Upper lobe of left lung (tissue), 6 donors: ENCODE measurements around the gene SALL2. TPM values are rescaled to one million over a fixed set of nuclear protein-coding genes. Genes with fewer than 3 reads are reported as not detected.

Experiments
- ATAC-seq, 2 donors: fragments of 200-7000 bp; cut with Tn5 transposase; one replicate each; pipeline ENCODE4 v1.9.1; 2022; ENCODE audit warnings: mild to moderate bottlenecking in 2 of 2, moderate library complexity in 2 of 2; ENCODE audit not compliant: low FRiP score in 2 of 2
- DNase-seq, 2 donors: peaks; one replicate each; pipeline ENCODE4 v3.0.0-alpha.2; 2019 to 2020
- H3K27ac ChIP-seq, 4 donors: fragments of 200-600 bp; sonication (generic); one replicate each; pipeline ENCODE4 v1.5.1; 2016 to 2019
- H3K27me3 ChIP-seq, 4 donors: fragments of 200-600 bp; sonication (generic); one replicate each; pipeline ENCODE4 v1.5.1; 2017 to 2019
- H3K36me3 ChIP-seq, 4 donors: fragments of 200-600 bp; sonication (generic); one replicate each; pipeline ENCODE4 v1.5.1; 2016 to 2019
- H3K4me1 ChIP-seq, 4 donors: fragments of 200-600 bp; sonication (generic); one replicate each; pipeline ENCODE4 v1.5.1; 2018 to 2019
- H3K4me3 ChIP-seq, 4 donors: fragments of 200-600 bp; sonication (generic); one replicate each; pipeline ENCODE4 v1.5.1; 2017 to 2019; ENCODE audit warnings: mild to moderate bottlenecking in 2 of 4, moderate library complexity in 1 of 4
- H3K9me3 ChIP-seq, 4 donors: fragments of 200-600 bp; sonication (generic); one replicate each; pipeline ENCODE4 v1.5.1; 2018 to 2019
- EP300 ChIP-seq, 4 donors: sonication (generic); formaldehyde crosslinking; IDR thresholded peaks; one replicate each; pipeline ENCODE4 v1.5.1; 2017; ENCODE audit warnings: antibody characterized with exemption in 4 of 4, control low read depth in 2 of 4
- POLR2A ChIP-seq, 4 donors: fragments of 450-650 bp; IDR thresholded peaks; one replicate each; pipeline ENCODE4 v1.5.1; 2016 to 2017; ENCODE audit warnings: antibody characterized with exemption in 4 of 4, mild to moderate bottlenecking in 2 of 4
- POLR2AphosphoS5 ChIP-seq, 2 donors: sonication (generic); formaldehyde crosslinking; IDR thresholded peaks; one replicate each; pipeline ENCODE4 v1.5.1; 2017; ENCODE audit warnings: antibody characterized with exemption in 2 of 2
- WGBS, 2 donors: methylation state at CpG; one replicate each; pipeline ENCODE4 v1.1.5; 2017 to 2018; 5-methylcytosine and 5-hydroxymethylcytosine counted together
- total RNA-seq, 6 donors: library from RNA; depleted of rRNA in 4 of 6; stranded (reverse); fragments of >200 nt in 4 of 6; gene quantifications; one replicate each; pipeline versions ENCODE4 v1.1.0 to v1.2.1, GENCODE V29; 2016 to 2021
- TF ChIP-seq, protein P1 (sequence below), 6 experiments: fragments of 450-650 bp in 4 of 6; fragments of 200-600 bp in 2 of 6; sonication (generic) in 2 of 6; IDR thresholded peaks; one replicate each; pipeline ENCODE4 v1.5.1; 2016 to 2019; ENCODE audit warnings: antibody characterized with exemption in 6 of 6
- donor health status: DM: no; HTN: no; CAD: no; lungs with moderate emphysema.
- donor health status: DM: no; HTN: yes; CAD: no; lungs with severe emphysema.

SALL2 gene
- total RNA-seq, 6 donors from 2014 or later, result 5.5 to 12.2 (median 8.0) TPM

DNA sequence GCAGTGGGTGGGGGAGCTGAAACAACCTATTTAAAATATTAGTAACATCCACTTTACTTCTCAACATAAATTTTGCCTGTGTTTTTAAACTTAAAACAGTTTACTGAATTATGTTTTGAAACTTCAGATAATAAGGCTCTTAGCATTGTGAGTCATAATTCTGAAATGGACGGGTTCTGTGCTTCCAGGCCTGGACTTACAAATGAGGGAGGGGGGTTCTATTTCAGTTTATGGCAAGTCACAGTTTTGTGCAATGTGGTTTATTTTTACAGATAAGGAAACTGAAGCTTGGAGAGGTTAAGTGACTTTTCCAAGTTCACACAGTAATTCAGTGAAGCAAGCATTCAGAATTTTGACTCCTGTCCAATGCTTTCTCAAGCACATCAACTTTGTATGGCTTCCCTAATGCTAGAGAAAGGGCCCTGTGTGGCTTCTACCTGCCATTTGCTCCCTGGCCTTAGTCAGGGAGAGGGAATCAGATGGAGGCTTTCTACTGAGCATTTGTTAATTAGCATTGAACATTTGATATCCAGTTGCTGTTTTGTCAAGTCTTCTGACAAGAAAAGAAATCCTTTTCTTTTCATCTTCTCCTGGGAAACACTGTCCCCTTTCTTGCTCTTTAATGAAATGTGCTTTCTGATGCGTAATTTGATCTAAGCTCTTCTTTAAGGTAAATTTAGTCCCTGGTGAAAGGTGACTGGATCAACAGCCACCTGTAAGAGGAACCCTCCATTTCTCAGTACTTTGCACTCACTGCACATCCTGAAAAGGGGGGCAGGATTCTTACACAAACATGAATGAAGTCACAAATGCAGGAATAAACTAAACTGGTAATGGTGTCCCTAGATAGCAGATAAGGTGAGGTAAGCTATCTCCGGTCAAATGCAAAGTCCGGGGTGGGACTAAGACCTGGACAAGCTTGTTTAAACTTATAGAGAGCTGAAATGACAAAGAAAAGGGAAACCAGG is 2.5 kb upstream of the SALL2 start:
- DNase-seq (no peak), ATAC-seq (no peak)
- no peak overlapping the region for H3K4me3 ChIP-seq
- WGBS, 2 donors, result 60 to 66% methylated on average over 4 of the region's 4 CpGs
- H3K9me3 ChIP-seq, result no peaks in the 10 kb centered on the region
- no peak for TF ChIP-seq POLR2AphosphoS5 (IDR thresholded peaks at IDR 0.05)
- no peak for TF ChIP-seq POLR2A (IDR thresholded peaks at IDR 0.05)
- TF ChIP-seq EP300 (IDR thresholded peaks at IDR 0.05), result no peak
- TF ChIP-seq, protein P1, sequence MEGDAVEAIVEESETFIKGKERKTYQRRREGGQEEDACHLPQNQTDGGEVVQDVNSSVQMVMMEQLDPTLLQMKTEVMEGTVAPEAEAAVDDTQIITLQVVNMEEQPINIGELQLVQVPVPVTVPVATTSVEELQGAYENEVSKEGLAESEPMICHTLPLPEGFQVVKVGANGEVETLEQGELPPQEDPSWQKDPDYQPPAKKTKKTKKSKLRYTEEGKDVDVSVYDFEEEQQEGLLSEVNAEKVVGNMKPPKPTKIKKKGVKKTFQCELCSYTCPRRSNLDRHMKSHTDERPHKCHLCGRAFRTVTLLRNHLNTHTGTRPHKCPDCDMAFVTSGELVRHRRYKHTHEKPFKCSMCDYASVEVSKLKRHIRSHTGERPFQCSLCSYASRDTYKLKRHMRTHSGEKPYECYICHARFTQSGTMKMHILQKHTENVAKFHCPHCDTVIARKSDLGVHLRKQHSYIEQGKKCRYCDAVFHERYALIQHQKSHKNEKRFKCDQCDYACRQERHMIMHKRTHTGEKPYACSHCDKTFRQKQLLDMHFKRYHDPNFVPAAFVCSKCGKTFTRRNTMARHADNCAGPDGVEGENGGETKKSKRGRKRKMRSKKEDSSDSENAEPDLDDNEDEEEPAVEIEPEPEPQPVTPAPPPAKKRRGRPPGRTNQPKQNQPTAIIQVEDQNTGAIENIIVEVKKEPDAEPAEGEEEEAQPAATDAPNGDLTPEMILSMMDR (IDR thresholded peaks at IDR 0.05), result no peak
- peaks cover 3 to 21% (median 12%) of the 10 kb centered on the region in 4 donors for H3K4me1 ChIP-seq
- H3K27me3 ChIP-seq, result no peaks in the 10 kb centered on the region
- no peaks in the 10 kb centered on the region for H3K36me3 ChIP-seq
- no peak overlapping the region for H3K27ac ChIP-seq

DNA sequence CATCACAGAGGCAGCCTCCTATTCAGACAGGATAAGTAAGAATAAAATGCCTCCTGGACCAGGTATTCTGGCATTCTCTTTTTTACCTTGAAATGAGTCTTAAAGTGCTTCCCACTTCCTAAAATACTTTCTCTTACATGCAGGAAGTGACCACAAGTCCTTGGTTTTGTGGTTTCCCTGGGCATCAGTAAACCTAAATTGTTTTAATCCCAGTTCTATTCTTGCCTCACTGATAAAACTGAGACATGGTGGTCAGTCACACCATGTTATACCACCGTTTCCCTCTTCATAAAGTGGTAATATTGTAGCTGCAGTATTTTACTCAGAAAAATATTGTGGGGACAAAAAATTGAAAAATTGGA is 1.2 kb upstream of the SALL2 start:
- TF ChIP-seq, protein P1 (IDR thresholded peaks at IDR 0.05), result no peak
- TF ChIP-seq POLR2A (IDR thresholded peaks at IDR 0.05), result no peak
- TF ChIP-seq POLR2AphosphoS5 (IDR thresholded peaks at IDR 0.05), result no peak
- no peak for TF ChIP-seq EP300 (IDR thresholded peaks at IDR 0.05)
- DNase-seq (no peak), ATAC-seq (no peak)
- H3K4me3 ChIP-seq, result no peak overlapping the region
- WGBS, 2 donors, result 32 to 34% methylated on average over 1 of the region's 1 CpG
- peaks cover 3 to 21% (median 12%) of the 10 kb centered on the region in 4 donors for H3K4me1 ChIP-seq
- no peaks in the 10 kb centered on the region for H3K27me3 ChIP-seq
- H3K36me3 ChIP-seq, result no peaks in the 10 kb centered on the region
- H3K9me3 ChIP-seq, result no peaks in the 10 kb centered on the region
- H3K27ac ChIP-seq, result no peak overlapping the region

DNA sequence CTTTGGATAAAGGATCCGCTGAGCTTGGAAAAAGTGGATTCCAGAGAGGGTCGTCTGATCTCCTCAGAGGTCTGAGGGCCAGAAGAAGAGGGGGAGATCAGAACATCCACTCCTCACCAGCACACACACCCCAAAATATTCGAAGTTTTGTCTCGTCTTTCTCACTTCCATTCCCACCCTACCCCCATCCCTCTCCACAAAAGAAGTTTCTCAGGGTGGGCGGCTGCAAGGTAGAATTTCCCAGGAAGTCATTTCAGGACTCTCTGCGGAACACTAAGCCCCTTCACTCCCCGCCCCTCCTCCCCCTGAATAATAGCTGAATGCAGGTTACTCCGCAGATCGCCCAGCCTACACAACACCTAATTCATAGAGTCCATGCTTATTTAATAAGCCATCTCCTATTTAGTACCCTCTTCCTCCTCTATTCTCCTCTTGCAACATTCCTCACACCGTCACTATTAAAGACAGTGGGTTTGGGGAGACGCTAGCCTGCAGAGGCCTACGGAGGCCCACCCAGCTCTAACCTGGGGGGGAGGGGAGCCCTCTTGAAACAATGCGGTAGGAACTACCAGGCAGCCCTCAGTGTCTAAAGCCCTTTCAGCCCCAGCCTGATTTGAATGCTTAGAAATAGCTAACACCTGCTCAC is 649 bp upstream of the SALL2 start:
- Histone ChIP-seq H3K36me3 (no peaks in the 10 kb centered on the region), H3K4me3 (peak overlapping the region; percentile 39 to 90 (median 73)), H3K4me1 (peaks cover 3 to 24% (median 14%) of the 10 kb centered on the region in 4 donors), H3K9me3 (no peaks in the 10 kb centered on the region), H3K27ac (peak overlapping the region; percentile 65 to 78 (median 72)), H3K27me3 (no peaks in the 10 kb centered on the region)
- WGBS, 2 donors, result 16 to 24% methylated on average over 13 of the region's 13 CpGs
- DNase-seq (no peak), ATAC-seq (no peak)
- TF ChIP-seq, protein P1 (IDR thresholded peaks at IDR 0.05), result no peak
- TF ChIP-seq EP300 (IDR thresholded peaks at IDR 0.05), result no peak
- TF ChIP-seq POLR2A (IDR thresholded peaks at IDR 0.05), result no peak
- TF ChIP-seq POLR2AphosphoS5 (IDR thresholded peaks at IDR 0.05), result no peak

DNA sequence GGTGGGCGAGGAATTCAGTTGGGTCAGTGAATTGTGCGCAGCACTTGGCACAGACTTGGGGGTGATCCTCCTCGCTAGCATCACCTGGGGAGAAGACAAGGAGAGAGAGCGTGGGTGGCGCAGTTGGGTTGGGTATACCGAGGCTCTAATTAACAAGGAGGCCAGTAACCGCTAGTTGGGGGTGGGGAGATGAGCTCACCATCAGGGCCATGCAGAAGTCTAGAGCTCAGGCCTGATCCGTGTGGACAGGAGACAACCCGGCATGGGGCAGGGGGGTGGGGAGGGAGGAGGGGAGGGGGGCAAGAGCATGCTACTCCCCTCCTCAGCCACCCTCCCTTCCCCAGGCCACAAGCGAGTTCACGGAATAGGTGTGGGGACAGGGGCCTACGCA is 580 bp downstream of the SALL2 start:
- 49 to 63% methylated on average over 9 to 10 of the region's 12 CpGs for WGBS, 2 donors
- peaks cover 3 to 26% (median 15%) of the 10 kb centered on the region in 4 donors for H3K4me1 ChIP-seq
- no peaks in the 10 kb centered on the region for H3K27me3 ChIP-seq
- peak; percentile 23 to 28 for ATAC-seq
- no peak for DNase-seq
- no peak for TF ChIP-seq EP300 (IDR thresholded peaks at IDR 0.05)
- no peaks in the 10 kb centered on the region for H3K9me3 ChIP-seq
- H3K36me3 ChIP-seq, result no peaks in the 10 kb centered on the region
- H3K4me3 ChIP-seq, result peak overlapping the region; percentile 39 to 90 (median 73)
- peak overlapping the region; percentile 65 to 78 (median 72) for H3K27ac ChIP-seq
